GM03348 (cell line): Measurements from ENCODE around the gene BEX1.
"Not testable (repeated sequence)": the region's sequence is repeated elsewhere in the genome, so short reads cannot be mapped to it uniquely, and the experiment has no call there.

Experiments
- DNase-seq: peaks from one replicate; pipeline ENCODE4 v3.0.0; 2012; ENCODE audit warnings: low spot score

Gene BEX1

GRCh38 chrX:103063918-103064434, at the start of gene BEX1:
Gene BEX1 (minus strand): TSS chrX:103064171. CDS start chrX:103063274, 897 bp downstream.
- DNase-seq: peak; percentile 27

- DNase-seq: not testable (repeated sequence)
Measured at GRCh38 chrX:103109497-103109896, 45.5 kb upstream of the BEX1 start.

GRCh38 chrX:103107836-103108235, 43.9 kb upstream of the BEX1 start:
- DNase-seq: no peak

GRCh38 chrX:103107227-103107737, 43.3 kb upstream of the BEX1 start:
- not testable (repeated sequence) for DNase-seq

- not testable (repeated sequence) for DNase-seq
Measured at GRCh38 chrX:103104370-103104769, 40.4 kb upstream of the BEX1 start.

GRCh38 chrX:103103866-103104265, 39.9 kb upstream of the BEX1 start:
- not testable (repeated sequence) for DNase-seq

GRCh38 chrX:103101299-103102042, 37.5 kb upstream of the BEX1 start:
- DNase-seq: no peak

- DNase-seq: no peak
Measured at GRCh38 chrX:103100484-103100883, 36.5 kb upstream of the BEX1 start.

GRCh38 chrX:103099691-103100090, 35.7 kb upstream of the BEX1 start:
- peak; percentile 7 for DNase-seq

GRCh38 chrX:103098488-103098887, 34.5 kb upstream of the BEX1 start:
- no peak for DNase-seq

- peak; percentile 3 for DNase-seq
Measured at GRCh38 chrX:103092942-103093341, 29.0 kb upstream of the BEX1 start, which contains the start of gene NXF3. Gene NXF3 (minus strand): TSS chrX:103093143. CDS start chrX:103093023, 120 bp downstream.

- DNase-seq: no peak
Measured at GRCh38 chrX:103081051-103081450, 17.1 kb upstream of the BEX1 start.

- peak; percentile 7 for DNase-seq
Measured at GRCh38 chrX:103073467-103073866, 9.5 kb upstream of the BEX1 start.

- DNase-seq: no peak
Measured at GRCh38 chrX:103066606-103067005, 2.6 kb upstream of the BEX1 start.

GRCh38 chrX:103063191-103063845, 653 bp downstream of the BEX1 start:
- peak; percentile 42 for DNase-seq

GRCh38 chrX:103061486-103061885, 2.5 kb downstream of the BEX1 start:
- DNase-seq: no peak

GRCh38 chrX:103056902-103057301, 7.1 kb downstream of the BEX1 start:
- no peak for DNase-seq

GRCh38 chrX:103052625-103053024, 11.3 kb downstream of the BEX1 start:
- no peak for DNase-seq

GRCh38 chrX:103051260-103051789, 12.6 kb downstream of the BEX1 start:
- no peak for DNase-seq

- not testable (repeated sequence) for DNase-seq
Measured at GRCh38 chrX:103033371-103033770, 30.6 kb downstream of the BEX1 start.

- DNase-seq: no peak
Measured at GRCh38 chrX:103017542-103017941, 46.4 kb downstream of the BEX1 start.

- no peak for DNase-seq
Measured at GRCh38 chrX:103012945-103013344, 51.0 kb downstream of the BEX1 start.
